SU-DHL-6 (cell line): ENCODE results near the gene EPB41L4A.

Experiments used
- H2AFZ ChIP-seq: fragments of 200-600 bp; sonication (generic); 2 replicates; pipeline ENCODE4 v1.6.1; 2014; ENCODE audit warnings: low read depth, mild to moderate bottlenecking, moderate library complexity, mixed read lengths, antibody characterized with exemption, low read length; ENCODE audit not compliant: severe bottlenecking
- H3F3A ChIP-seq: fragments of 200-600 bp; shearing (Covaris generic); 2 replicates; pipeline ENCODE4 v1.6.0; 2016; ENCODE audit warnings: antibody characterized with exemption, mild to moderate bottlenecking; ENCODE audit not compliant: insufficient read depth
- H3K27ac ChIP-seq: fragments of 200-600 bp; sonication (generic); 2 replicates; pipeline ENCODE4 v1.5.1; 2016; ENCODE audit warnings: low read depth, mild to moderate bottlenecking, low read length, moderate library complexity, mixed read lengths
- H3K27me3 ChIP-seq: fragments of 200-600 bp; sonication (generic), shearing (Covaris generic); 2 replicates; pipeline ENCODE4 v1.6.0; 2014; ENCODE audit warnings: mild to moderate bottlenecking, low read length
- H3K36me3 ChIP-seq: fragments of 200-600 bp; sonication (generic); 2 replicates; pipeline ENCODE4 v1.6.1; 2014; ENCODE audit warnings: mild to moderate bottlenecking, low read length, mixed read lengths
- H3K4me2 ChIP-seq: fragments of 300-600, 200-600 bp; shearing (Covaris generic), sonication (generic); 2 replicates; pipeline ENCODE4 v1.6.0; 2014; ENCODE audit warnings: low read length, low read depth, mild to moderate bottlenecking; ENCODE audit not compliant: poor library complexity, severe bottlenecking
- H3K4me3 ChIP-seq: fragments of 200-600 bp; sonication (generic); 2 replicates; pipeline ENCODE4 v1.5.1; 2014; ENCODE audit warnings: antibody characterized with exemption, low read length, mild to moderate bottlenecking, mixed read lengths; ENCODE audit not compliant: insufficient read depth, poor library complexity, severe bottlenecking
- H3K79me2 ChIP-seq: fragments of 200-600 bp; sonication (generic); 2 replicates; pipeline ENCODE4 v1.6.1; 2014; ENCODE audit warnings: mild to moderate bottlenecking, low read length, moderate library complexity; ENCODE audit not compliant: insufficient read depth
- H3K9ac ChIP-seq: fragments of 200-600 bp; sonication (generic); 2 replicates; pipeline ENCODE4 v1.7.0; 2014; ENCODE audit warnings: mild to moderate bottlenecking, low read length
- H3K9me2 ChIP-seq: fragments of 200-600 bp; sonication (generic); replicated peaks from 2 replicates; pipeline ENCODE4 v1.6.1; 2014; ENCODE audit warnings: low read length; ENCODE audit not compliant: insufficient read depth
- H3K9me3 ChIP-seq: fragments of 200-600 bp; sonication (generic); 2 replicates; pipeline ENCODE4 v1.6.1; 2014; ENCODE audit warnings: low read length, mixed read lengths; ENCODE audit not compliant: insufficient read depth
- H4K20me1 ChIP-seq: fragments of 200-600 bp; sonication (generic); 2 replicates; pipeline ENCODE4 v1.6.1; 2014; ENCODE audit warnings: low read depth, mild to moderate bottlenecking, antibody characterized with exemption, low read length, moderate library complexity, mixed read lengths
- CTCF ChIP-seq: fragments of 200-600 bp; sonication (generic); IDR thresholded peaks from one replicate; pipeline ENCODE4 v1.5.1; 2017; ENCODE audit warnings: antibody characterized with exemption, mild to moderate bottlenecking, low read length, moderate library complexity; ENCODE audit not compliant: insufficient read depth, poor library complexity, severe bottlenecking
- EZH2phosphoT487 ChIP-seq: fragments of 200-600 bp; sonication (generic), shearing (Covaris generic); conservative IDR thresholded peaks from 2 replicates; pipeline ENCODE4 v1.6.1; 2018; ENCODE audit warnings: mild to moderate bottlenecking, antibody characterized with exemption, low read length, moderate library complexity, mixed read lengths

The EPB41L4A gene

GRCh38 chr5:112350626-112351025 lies 68.5 kb downstream of the EPB41L4A start:
- Histone ChIP-seq H3K9me3 (no peaks in the 10 kb centered on the region), H4K20me1 (no peaks in the 10 kb centered on the region), H3K4me2 (no peak overlapping the region), H3K27ac (no peak overlapping the region), H3K9ac (no peak overlapping the region), H2AFZ (no peak overlapping the region), H3K27me3 (no peaks in the 10 kb centered on the region), H3K36me3 (no peaks in the 10 kb centered on the region), H3F3A (no peaks in the 10 kb centered on the region), H3K4me3 (no peak overlapping the region), H3K79me2 (no peaks in the 10 kb centered on the region), H3K9me2 (no peaks in the 10 kb centered on the region)
- TF ChIP-seq CTCF = no peak
- TF ChIP-seq EZH2phosphoT487 = no peak

- H3K4me2 ChIP-seq = no peak overlapping the region
- H3K79me2 ChIP-seq = no peaks in the 10 kb centered on the region
- no peaks in the 10 kb centered on the region for H3K36me3 ChIP-seq
- no peaks in the 10 kb centered on the region for H3F3A ChIP-seq
- no peak overlapping the region for H3K4me3 ChIP-seq
- no peak for TF ChIP-seq CTCF
- no peak for TF ChIP-seq EZH2phosphoT487
- no peak overlapping the region for H2AFZ ChIP-seq
- no peaks in the 10 kb centered on the region for H3K9me3 ChIP-seq
- no peak overlapping the region for H3K27ac ChIP-seq
- H3K27me3 ChIP-seq = no peaks in the 10 kb centered on the region
- no peaks in the 10 kb centered on the region for H4K20me1 ChIP-seq
- no peaks in the 10 kb centered on the region for H3K9me2 ChIP-seq
- no peak overlapping the region for H3K9ac ChIP-seq
Observed at GRCh38 chr5:112349371-112349770, 69.7 kb downstream of the EPB41L4A start.

- H3K4me3 ChIP-seq = no peak overlapping the region
- no peak for TF ChIP-seq EZH2phosphoT487
- no peak for TF ChIP-seq CTCF
- H3K27me3 ChIP-seq = no peaks in the 10 kb centered on the region
- H2AFZ ChIP-seq = no peak overlapping the region
- H3K9me3 ChIP-seq = no peaks in the 10 kb centered on the region
- H3K9me2 ChIP-seq = no peaks in the 10 kb centered on the region
- H3K9ac ChIP-seq = no peak overlapping the region
- no peaks in the 10 kb centered on the region for H4K20me1 ChIP-seq
- no peak overlapping the region for H3K4me2 ChIP-seq
- no peaks in the 10 kb centered on the region for H3K79me2 ChIP-seq
- no peaks in the 10 kb centered on the region for H3K36me3 ChIP-seq
- H3F3A ChIP-seq = no peaks in the 10 kb centered on the region
- no peak overlapping the region for H3K27ac ChIP-seq
Observed at GRCh38 chr5:112348915-112349314, 70.2 kb downstream of the EPB41L4A start.
